Fibroblast of lung (primary cell): ENCODE measurements around the gene NSUN3.

Source experiments
- EZH2 ChIP-seq: IDR thresholded peaks from 2 replicates; pipeline ENCODE4 v1.5.1; 2012; ENCODE audit warnings: low read length, control low read depth, mild to moderate bottlenecking; ENCODE audit errors: missing control alignments
- TF ChIP-seq, protein P1 (sequence below), 2 donors: IDR thresholded peaks in 1 of 2; conservative IDR thresholded peaks in 1 of 2; 1 replicate in 1 of 2; 2 replicates in 1 of 2; pipeline ENCODE4 v1.5.1; 2011 to 2012; ENCODE audit warnings: low read length in 2 of 2, control low read depth in 1 of 2, inconsistent platforms in 1 of 2, low read depth in 1 of 2, mild to moderate bottlenecking in 1 of 2

DNA sequence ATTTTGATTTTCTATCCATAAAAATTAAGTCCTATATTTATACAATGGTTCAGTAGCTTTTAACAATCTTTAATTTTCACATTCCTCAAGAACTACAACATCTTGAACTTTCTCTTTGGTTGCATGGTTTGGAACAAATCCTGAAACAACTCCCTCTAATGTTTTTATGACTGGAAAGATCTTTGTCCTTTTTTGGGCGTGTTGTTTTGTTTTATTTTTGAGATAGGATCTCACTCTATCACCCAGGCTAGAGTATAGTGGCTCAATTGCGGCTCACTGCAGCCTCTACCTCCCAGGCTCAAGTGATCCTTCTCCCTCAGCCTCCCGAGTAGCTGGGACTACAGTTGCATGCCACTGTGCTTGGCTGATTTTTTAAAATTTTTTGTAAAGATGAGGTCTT is 38.5 kb upstream of the NSUN3 start:
- TF ChIP-seq, protein P1, sequence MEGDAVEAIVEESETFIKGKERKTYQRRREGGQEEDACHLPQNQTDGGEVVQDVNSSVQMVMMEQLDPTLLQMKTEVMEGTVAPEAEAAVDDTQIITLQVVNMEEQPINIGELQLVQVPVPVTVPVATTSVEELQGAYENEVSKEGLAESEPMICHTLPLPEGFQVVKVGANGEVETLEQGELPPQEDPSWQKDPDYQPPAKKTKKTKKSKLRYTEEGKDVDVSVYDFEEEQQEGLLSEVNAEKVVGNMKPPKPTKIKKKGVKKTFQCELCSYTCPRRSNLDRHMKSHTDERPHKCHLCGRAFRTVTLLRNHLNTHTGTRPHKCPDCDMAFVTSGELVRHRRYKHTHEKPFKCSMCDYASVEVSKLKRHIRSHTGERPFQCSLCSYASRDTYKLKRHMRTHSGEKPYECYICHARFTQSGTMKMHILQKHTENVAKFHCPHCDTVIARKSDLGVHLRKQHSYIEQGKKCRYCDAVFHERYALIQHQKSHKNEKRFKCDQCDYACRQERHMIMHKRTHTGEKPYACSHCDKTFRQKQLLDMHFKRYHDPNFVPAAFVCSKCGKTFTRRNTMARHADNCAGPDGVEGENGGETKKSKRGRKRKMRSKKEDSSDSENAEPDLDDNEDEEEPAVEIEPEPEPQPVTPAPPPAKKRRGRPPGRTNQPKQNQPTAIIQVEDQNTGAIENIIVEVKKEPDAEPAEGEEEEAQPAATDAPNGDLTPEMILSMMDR (conservative IDR thresholded peaks at IDR 0.05 in 1 of 2, IDR thresholded peaks at IDR 0.05 in 1 of 2; ENCODE audit: low read depth in 1 of 2, low read length in 2 of 2), result no peak
- TF ChIP-seq EZH2, result no peak
